Mesenchymal stem cell (in vitro differentiated cells and primary cell): ENCODE data around the gene COL15A1.
A peak's percentile ranks its signal among the peaks of the same experiment; 100 is the strongest.

ENCODE experiments used
- DNase-seq: peaks from one replicate; pipeline ENCODE4 v3.0.0-alpha.2; 2013
- H2AFZ ChIP-seq: one replicate; pipeline ENCODE4 v1.6.1; 2013; ENCODE audit warnings: low read depth, mild to moderate bottlenecking, control low read depth, inconsistent platforms, low read length, moderate library complexity
- H2AK5ac ChIP-seq: 2 replicates; pipeline ENCODE4 v1.6.1; 2013; ENCODE audit warnings: low read length, moderate library complexity, mild to moderate bottlenecking, inconsistent platforms; ENCODE audit not compliant: severe bottlenecking
- H2BK120ac ChIP-seq: one replicate; pipeline ENCODE4 v1.6.1; 2013; ENCODE audit warnings: low read depth, mild to moderate bottlenecking, inconsistent platforms, low read length, moderate library complexity
- H2BK12ac ChIP-seq, 2 experiments: one replicate each; pipeline ENCODE4 v1.6.1; 2013; ENCODE audit warnings: inconsistent platforms in 2 of 2, low read length in 2 of 2, mild to moderate bottlenecking in 2 of 2, moderate library complexity in 2 of 2, control low read depth in 1 of 2
- H2BK15ac ChIP-seq: one replicate; pipeline ENCODE4 v1.6.1; 2013; ENCODE audit warnings: mild to moderate bottlenecking, low read depth, inconsistent platforms; ENCODE audit not compliant: poor library complexity, severe bottlenecking
- H2BK5ac ChIP-seq: 2 replicates; pipeline ENCODE4 v1.6.1; 2013; ENCODE audit warnings: low read depth, mild to moderate bottlenecking, low read length, control low read depth, inconsistent platforms; ENCODE audit not compliant: poor library complexity, severe bottlenecking
- H3K14ac ChIP-seq, 2 experiments: one replicate each; pipeline ENCODE4 v1.6.1; 2013; ENCODE audit warnings: inconsistent platforms in 2 of 2, low read length in 2 of 2, control low read depth in 1 of 2, mild to moderate bottlenecking in 1 of 2, moderate library complexity in 1 of 2
- H3K18ac ChIP-seq, 2 experiments: one replicate each; pipeline ENCODE4 v1.6.1; 2013; ENCODE audit warnings: inconsistent platforms in 2 of 2, low read length in 2 of 2, control low read depth in 1 of 2, low read depth in 1 of 2, mild to moderate bottlenecking in 1 of 2
- H3K23ac ChIP-seq, 2 experiments: one replicate each; pipeline ENCODE4 v1.6.1; 2013; ENCODE audit warnings: inconsistent platforms in 2 of 2, low read length in 2 of 2, mild to moderate bottlenecking in 2 of 2, moderate library complexity in 2 of 2, control low read depth in 1 of 2
- H3K27ac ChIP-seq: 2 replicates; pipeline ENCODE4 v1.5.1; 2013; ENCODE audit warnings: mild to moderate bottlenecking, moderate library complexity, low read length, control low read depth, inconsistent platforms; ENCODE audit not compliant: poor library complexity, severe bottlenecking
- H3K27me3 ChIP-seq, 2 experiments: 2 replicates each; pipeline versions ENCODE4 v1.6.1 to v1.7.0; 2013; ENCODE audit warnings: low read length in 2 of 2, mild to moderate bottlenecking in 2 of 2, moderate library complexity in 2 of 2, control low read depth in 1 of 2, inconsistent platforms in 1 of 2; ENCODE audit not compliant: control insufficient read depth in 1 of 2, insufficient read depth in 1 of 2
- H3K36me3 ChIP-seq, 2 experiments: 2 replicates each; pipeline versions ENCODE4 v1.6.1 to v1.7.0; 2013; ENCODE audit warnings: low read length in 2 of 2, control low read depth in 1 of 2, inconsistent platforms in 1 of 2, low read depth in 1 of 2, mild to moderate bottlenecking in 1 of 2; ENCODE audit not compliant: insufficient read depth in 2 of 2, control insufficient read depth in 1 of 2
- H3K4ac ChIP-seq, 2 experiments: one replicate each; pipeline ENCODE4 v1.6.1; 2013; ENCODE audit warnings: inconsistent platforms in 2 of 2, low read length in 2 of 2, mild to moderate bottlenecking in 2 of 2, moderate library complexity in 2 of 2, control low read depth in 1 of 2, low read depth in 1 of 2
- H3K4me1 ChIP-seq: 2 replicates; pipeline ENCODE4 v1.6.1; 2013; ENCODE audit warnings: low read depth, low read length, control low read depth; ENCODE audit not compliant: control insufficient read depth, insufficient read depth
- H3K4me2 ChIP-seq: 2 replicates; pipeline ENCODE4 v1.6.1; 2013; ENCODE audit warnings: low read length, mild to moderate bottlenecking, inconsistent platforms; ENCODE audit not compliant: poor library complexity, severe bottlenecking
- H3K4me3 ChIP-seq, 2 experiments: 2 replicates each; pipeline versions ENCODE4 v1.5.1 to v1.7.0; 2013; ENCODE audit warnings: low read length in 2 of 2, mild to moderate bottlenecking in 2 of 2, control low read depth in 1 of 2, low read depth in 1 of 2; ENCODE audit not compliant: insufficient read depth in 1 of 2
- H3K79me1 ChIP-seq: replicated peaks from 2 replicates; pipeline ENCODE4 v1.6.1; 2013; ENCODE audit warnings: mild to moderate bottlenecking, control low read depth, low read length, inconsistent platforms; ENCODE audit not compliant: poor library complexity, severe bottlenecking
- H3K9ac ChIP-seq: 2 replicates; pipeline ENCODE4 v1.7.0; 2013; ENCODE audit warnings: mild to moderate bottlenecking, low read length, moderate library complexity
- H3K9me3 ChIP-seq: 2 replicates; pipeline ENCODE4 v1.7.0; 2013; ENCODE audit warnings: mild to moderate bottlenecking, low read length; ENCODE audit not compliant: control insufficient read depth
- H4K8ac ChIP-seq: one replicate; pipeline ENCODE4 v1.6.1; 2013; ENCODE audit warnings: inconsistent platforms, mild to moderate bottlenecking, low read length, moderate library complexity
- H4K91ac ChIP-seq: one replicate; pipeline ENCODE4 v1.6.1; 2013; ENCODE audit warnings: mild to moderate bottlenecking, low read length, inconsistent platforms
- WGBS: methylation state at CpG from one replicate; pipeline ENCODE4 v1.1.7; 2013; ENCODE audit warnings: mixed read lengths; 5-methylcytosine and 5-hydroxymethylcytosine counted together

The COL15A1 gene

DNA sequence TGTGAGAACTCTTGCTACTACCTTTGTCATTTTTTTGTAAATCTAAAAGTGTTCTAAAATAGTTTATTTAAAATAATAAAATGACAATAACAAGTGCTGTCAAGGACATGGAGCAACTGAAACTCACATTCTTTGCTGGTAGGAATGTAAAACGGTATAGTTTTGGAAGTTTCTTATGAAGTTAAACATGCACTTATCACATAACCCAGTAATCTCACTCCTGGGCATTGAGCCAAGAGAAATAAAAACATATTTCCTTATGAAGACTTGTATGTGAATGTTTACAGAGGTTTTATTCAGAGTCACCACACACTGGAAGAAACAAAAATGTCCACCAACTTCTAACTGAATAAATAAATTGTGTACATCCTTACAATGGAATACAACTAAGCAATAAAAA is 46.0 kb upstream of the COL15A1 start:
- DNase-seq = no peak

DNA sequence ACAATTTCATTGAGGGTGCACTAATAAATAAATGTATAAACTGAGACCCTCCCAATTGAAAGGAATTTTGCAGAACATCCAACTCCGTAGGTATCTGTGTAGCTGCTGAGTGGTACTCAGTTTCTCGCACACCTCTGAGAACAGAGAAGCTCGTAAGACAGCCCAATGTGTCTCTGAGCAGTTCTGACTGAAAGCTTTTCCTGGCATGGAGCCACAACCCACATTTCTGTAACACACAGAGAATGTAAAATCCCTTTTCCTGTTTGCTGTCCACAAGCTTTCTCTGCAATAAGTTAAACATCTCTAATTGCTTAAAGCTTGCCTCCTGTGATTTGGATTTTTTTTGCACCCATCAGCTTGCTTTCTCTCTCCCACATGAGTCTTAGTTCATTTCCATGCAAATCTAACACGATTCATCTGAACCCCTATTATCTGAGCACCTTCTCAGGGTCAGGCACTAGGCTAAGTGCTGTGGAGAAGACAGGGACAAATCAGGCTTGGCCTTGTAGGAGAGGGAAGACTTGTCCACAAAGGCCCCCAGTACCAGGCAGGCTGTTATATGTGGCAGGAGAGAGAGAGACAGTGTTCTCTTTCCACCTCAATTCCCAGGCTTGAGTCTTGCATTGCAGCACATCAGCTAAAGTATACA is 44.2 kb upstream of the COL15A1 start:
- H2AK5ac ChIP-seq = no peak overlapping the region
- DNase-seq = peak; percentile 83
- no peak overlapping the region for H3K4me2 ChIP-seq
- H3K4me3 ChIP-seq = no peak overlapping the region
- H3K18ac ChIP-seq = peak overlapping the region; percentile 25 to 61
- H2AFZ ChIP-seq = no peak overlapping the region
- no peak overlapping the region for H3K23ac ChIP-seq
- H4K8ac ChIP-seq = peak overlapping the region; percentile 1
- H3K27me3 ChIP-seq = no peaks in the 10 kb centered on the region
- peaks cover 3% of the 10 kb centered on the region for H3K4me1 ChIP-seq
- H3K27ac ChIP-seq = peak overlapping the region; percentile 6
- H3K14ac ChIP-seq = no peak overlapping the region
- H4K91ac ChIP-seq = no peak overlapping the region
- H3K36me3 ChIP-seq = no peaks in the 10 kb centered on the region
- H3K4ac ChIP-seq = peak overlapping the region in 1 of 2 experiments; percentile 3
- H3K79me1 ChIP-seq = no peaks in the 10 kb centered on the region
- peak overlapping the region; percentile 53 for H3K9ac ChIP-seq
- H2BK15ac ChIP-seq = no peak overlapping the region
- peak overlapping the region in 1 of 2 experiments; percentile 78 for H2BK12ac ChIP-seq
- no peak overlapping the region for H2BK120ac ChIP-seq
- WGBS = 30% methylated on average over 3 of the region's 4 CpGs
- no peak overlapping the region for H2BK5ac ChIP-seq
- peaks cover 24% of the 10 kb centered on the region for H3K9me3 ChIP-seq

More for the DNA sequence above, 46.0 kb upstream of the COL15A1 start:
- Histone ChIP-seq H3K4me3 (no peak overlapping the region), H2AFZ (no peak overlapping the region), H2BK120ac (no peak overlapping the region), H3K14ac (no peak overlapping the region), H3K4ac (no peak overlapping the region), H3K27me3 (no peaks in the 10 kb centered on the region), H3K23ac (no peak overlapping the region), H3K4me1 (peaks cover 3% of the 10 kb centered on the region), H2BK5ac (no peak overlapping the region), H4K91ac (no peak overlapping the region), H2BK12ac (no peak overlapping the region), H2AK5ac (no peak overlapping the region), H2BK15ac (no peak overlapping the region), H3K9me3 (peaks cover 24% of the 10 kb centered on the region), H3K4me2 (no peak overlapping the region), H3K79me1 (no peaks in the 10 kb centered on the region), H3K18ac (no peak overlapping the region), H3K36me3 (no peaks in the 10 kb centered on the region), H3K27ac (no peak overlapping the region), H3K9ac (no peak overlapping the region), H4K8ac (no peak overlapping the region)
- WGBS = no CpG with 5 or more reads among the region's 1 CpG

DNA sequence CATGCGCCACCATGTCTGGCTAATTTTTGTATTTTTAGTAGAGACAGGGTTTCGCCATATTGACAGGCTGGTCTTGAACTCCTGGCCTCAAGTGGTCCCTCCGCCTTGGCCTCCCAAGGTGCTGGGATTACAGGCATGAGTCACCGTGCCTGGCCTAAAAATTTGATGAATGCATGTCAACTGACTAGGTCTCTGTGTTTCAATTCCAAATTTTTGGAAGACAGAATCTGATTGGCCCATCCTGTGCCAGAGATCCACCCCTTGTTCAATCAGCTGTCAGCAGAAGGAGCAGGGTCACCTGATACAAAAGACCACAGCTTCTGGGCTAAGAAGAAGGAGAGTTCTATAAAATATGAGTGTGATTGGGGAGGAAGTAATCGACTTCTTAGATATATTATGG is 43.5 kb upstream of the COL15A1 start:
- H2AFZ ChIP-seq = no peak overlapping the region
- no peak overlapping the region for H3K18ac ChIP-seq
- H2BK15ac ChIP-seq = no peak overlapping the region
- H3K9ac ChIP-seq = no peak overlapping the region
- no peak overlapping the region for H2BK5ac ChIP-seq
- H2BK120ac ChIP-seq = no peak overlapping the region
- peaks cover 22% of the 10 kb centered on the region for H3K9me3 ChIP-seq
- H3K23ac ChIP-seq = no peak overlapping the region
- peak overlapping the region in 1 of 2 experiments; percentile 38 for H3K4ac ChIP-seq
- WGBS = 93% methylated on average over 4 of the region's 5 CpGs
- no peak overlapping the region for H4K8ac ChIP-seq
- DNase-seq = no peak
- H3K27ac ChIP-seq = no peak overlapping the region
- H3K79me1 ChIP-seq = no peaks in the 10 kb centered on the region
- peaks cover 3% of the 10 kb centered on the region for H3K4me1 ChIP-seq
- H3K14ac ChIP-seq = no peak overlapping the region
- H3K4me3 ChIP-seq = no peak overlapping the region
- H3K27me3 ChIP-seq = no peaks in the 10 kb centered on the region
- no peaks in the 10 kb centered on the region for H3K36me3 ChIP-seq
- H3K4me2 ChIP-seq = no peak overlapping the region
- H2AK5ac ChIP-seq = no peak overlapping the region
- H4K91ac ChIP-seq = no peak overlapping the region
- peak overlapping the region in 1 of 2 experiments; percentile 23 for H2BK12ac ChIP-seq

DNA sequence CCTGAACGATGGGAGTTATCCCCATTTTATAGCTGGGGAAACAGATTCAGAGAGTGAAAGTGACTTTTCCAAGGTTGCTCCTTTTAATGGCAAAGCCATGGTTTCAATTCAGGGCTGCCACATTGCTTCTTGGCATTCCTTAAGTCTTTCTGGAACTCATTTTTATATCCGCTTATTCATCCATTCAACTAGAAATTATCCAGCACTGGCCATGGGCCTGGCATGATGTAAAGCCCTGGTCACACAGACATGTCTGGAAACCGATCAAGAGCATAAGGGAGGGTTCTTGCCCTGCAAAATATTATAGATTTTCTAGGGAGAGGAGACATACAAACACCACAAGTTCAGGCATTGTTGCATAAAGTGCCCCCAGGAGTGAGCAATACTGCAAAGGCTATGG is 43.0 kb upstream of the COL15A1 start:
- no peak overlapping the region for H2BK15ac ChIP-seq
- no peak overlapping the region for H3K4me3 ChIP-seq
- H4K91ac ChIP-seq = peak overlapping the region; percentile 15
- no peak overlapping the region for H3K9ac ChIP-seq
- no peak overlapping the region for H2AFZ ChIP-seq
- no peaks in the 10 kb centered on the region for H3K79me1 ChIP-seq
- H3K4me1 ChIP-seq = peaks cover 3% of the 10 kb centered on the region
- H3K14ac ChIP-seq = no peak overlapping the region
- H2BK12ac ChIP-seq = peak overlapping the region in 1 of 2 experiments; percentile 57
- H3K36me3 ChIP-seq = no peaks in the 10 kb centered on the region
- no peak overlapping the region for H3K23ac ChIP-seq
- H2BK120ac ChIP-seq = no peak overlapping the region
- peaks cover 18% of the 10 kb centered on the region for H3K9me3 ChIP-seq
- DNase-seq = no peak
- WGBS = 87% methylated on average over 3 of the region's 3 CpGs
- no peak overlapping the region for H3K18ac ChIP-seq
- no peak overlapping the region for H4K8ac ChIP-seq
- H3K27ac ChIP-seq = no peak overlapping the region
- no peak overlapping the region for H3K4me2 ChIP-seq
- no peak overlapping the region for H2BK5ac ChIP-seq
- H2AK5ac ChIP-seq = no peak overlapping the region
- H3K4ac ChIP-seq = no peak overlapping the region
- H3K27me3 ChIP-seq = no peaks in the 10 kb centered on the region
